ENCODE measurements around the gene EMILIN2. TPM values are rescaled to one million over a fixed set of nuclear protein-coding genes. Genes with fewer than 3 reads are reported as not detected.

Gene EMILIN2
- total RNA-seq, 1 experiment from 2014 or later, result 11.7 TPM

GRCh38 chr18:2924920-2925319 is 78.1 kb downstream of the EMILIN2 start (continued):
- TF ChIP-seq STAT6 (CRISPR knock-in tag; conservative IDR thresholded peaks at IDR 0.05; ENCODE audit: low read depth) (no peak), GRHL2 (CRISPR knock-in tag; IDR thresholded peaks at IDR 0.05; ENCODE audit: insufficient replicate concordance, severe bottlenecking) (no peak), MXD4 (CRISPR knock-in tag; IDR thresholded peaks at IDR 0.05; ENCODE audit: borderline replicate concordance) (no peak), ZNF532 (CRISPR knock-in tag; IDR thresholded peaks at IDR 0.05; ENCODE audit: borderline replicate concordance) (no peak)

- Mint-ChIP-seq H3K27me3 (ENCODE audit: low read depth) (no peaks in the 10 kb centered on the region), H3K9me3 (no peaks in the 10 kb centered on the region), H3K4me3 (no peak overlapping the region), H3K27ac (no peak overlapping the region), H3K36me3 (peaks cover 34% of the 10 kb centered on the region), H3K4me1 (0 out of 2 replicates have a peak, but pooled peaks cover 4% of the 10 kb centered on the region)
- CTCF ChIA-PET, result interaction anchor here (1.6 kb wide), 2 partner anchors 203 to 320 kb away, joined by 4 to 5 read pairs; no protein-coding TSS in a partner anchor
- ATAC-seq (no peak), DNase-seq (ENCODE audit: low spot score) (no peak)
- no peak for TF ChIP-seq ZNF219 (CRISPR knock-in tag; IDR thresholded peaks at IDR 0.05; ENCODE audit: borderline replicate concordance)
- no peak for TF ChIP-seq SMAD4 (CRISPR knock-in tag; IDR thresholded peaks at IDR 0.05)
- POLR2A ChIA-PET, result no interaction called here
Observed at GRCh38 chr18:2926528-2926927, 79.7 kb downstream of the EMILIN2 start.

GRCh38 chr18:2927745-2928144 is 80.9 kb downstream of the EMILIN2 start:
- ATAC-seq (no peak), DNase-seq (ENCODE audit: low spot score) (no peak)
- no peaks in the 10 kb centered on the region for H3K9me3 Mint-ChIP-seq
- H3K36me3 Mint-ChIP-seq, result peaks cover 28% of the 10 kb centered on the region
- H3K27ac Mint-ChIP-seq, result no peak overlapping the region
- H3K27me3 Mint-ChIP-seq (ENCODE audit: low read depth), result no peaks in the 10 kb centered on the region
- no peak overlapping the region for H3K4me3 Mint-ChIP-seq
- ChIA-PET CTCF (no interaction called here), POLR2A (no interaction called here)
- TF ChIP-seq RORB (CRISPR knock-in tag; IDR thresholded peaks at IDR 0.05) (no peak), CDX4 (CRISPR knock-in tag; IDR thresholded peaks at IDR 0.05; ENCODE audit: borderline replicate concordance) (no peak), TP53 (CRISPR knock-in tag; IDR thresholded peaks at IDR 0.05) (no peak), SOX15 (CRISPR knock-in tag; IDR thresholded peaks at IDR 0.05) (no peak), PREB (CRISPR knock-in tag; IDR thresholded peaks at IDR 0.05; ENCODE audit: borderline replicate concordance) (no peak), ZNF281 (CRISPR knock-in tag; IDR thresholded peaks at IDR 0.05) (no peak), NR2C2 (CRISPR knock-in tag; IDR thresholded peaks at IDR 0.05) (no peak), FOXK1 (CRISPR knock-in tag; IDR thresholded peaks at IDR 0.05) (no peak), KAT7 (CRISPR knock-in tag; IDR thresholded peaks at IDR 0.05; ENCODE audit: borderline replicate concordance) (no peak)
- H3K4me1 Mint-ChIP-seq, result peaks cover 5% of the 10 kb centered on the region

Data from WTC11 (cell line).